H9 (cell line): ENCODE results near the gene CRB3. TPM values are rescaled to one million over a fixed set of nuclear protein-coding genes. Genes with fewer than 3 reads are reported as not detected.

Experiments used
- DNase-seq: peaks from one replicate; pipeline ENCODE4 v3.0.0-alpha.2; 2017
- H2AFZ ChIP-seq: one replicate; pipeline ENCODE4 v1.6.1; 2013; ENCODE audit warnings: mild to moderate bottlenecking, low read length, control low read depth, moderate library complexity
- H2AK5ac ChIP-seq: 2 replicates; pipeline ENCODE4 v1.6.1; 2013; ENCODE audit warnings: low read length, control low read depth, mixed read lengths; ENCODE audit not compliant: insufficient read length
- H2BK120ac ChIP-seq: one replicate; pipeline ENCODE4 v1.6.1; 2013; ENCODE audit warnings: low read depth, mild to moderate bottlenecking, low read length, control low read depth, inconsistent platforms; ENCODE audit not compliant: poor library complexity, severe bottlenecking
- H2BK12ac ChIP-seq: 2 replicates; pipeline ENCODE4 v1.6.1; 2013; ENCODE audit warnings: low read length, control low read depth, mixed read lengths, low read depth; ENCODE audit not compliant: insufficient read length
- H2BK15ac ChIP-seq: 2 replicates; pipeline ENCODE4 v1.6.1; 2013; ENCODE audit warnings: low read depth, low read length, control low read depth
- H2BK20ac ChIP-seq: one replicate; pipeline ENCODE4 v1.6.1; 2013; ENCODE audit warnings: low read depth, mild to moderate bottlenecking, low read length, control low read depth, inconsistent platforms; ENCODE audit not compliant: poor library complexity, severe bottlenecking
- H2BK5ac ChIP-seq: 2 replicates; pipeline ENCODE4 v1.6.1; 2013; ENCODE audit warnings: low read length, control low read depth, mixed read lengths; ENCODE audit not compliant: insufficient read length
- H3K14ac ChIP-seq: 2 replicates; pipeline ENCODE4 v1.6.1; 2013; ENCODE audit warnings: low read length, control low read depth; ENCODE audit not compliant: insufficient read depth
- H3K18ac ChIP-seq: 2 replicates; pipeline ENCODE4 v1.6.1; 2013; ENCODE audit warnings: low read depth, mild to moderate bottlenecking, mixed read lengths, low read length, control low read depth; ENCODE audit not compliant: insufficient read length
- H3K23ac ChIP-seq: 2 replicates; pipeline ENCODE4 v1.6.1; 2013; ENCODE audit warnings: low read length, control low read depth, mixed read lengths, low read depth; ENCODE audit not compliant: insufficient read length
- H3K23me2 ChIP-seq: 2 replicates; pipeline ENCODE4 v1.6.1; 2013; ENCODE audit warnings: low read depth, mild to moderate bottlenecking, mixed read lengths, low read length, control low read depth; ENCODE audit not compliant: insufficient read length, poor library complexity, severe bottlenecking
- H3K27ac ChIP-seq: 2 replicates; pipeline ENCODE4 v1.5.1; 2013; ENCODE audit warnings: low read length, control low read depth, mixed read lengths, low read depth; ENCODE audit not compliant: insufficient read length
- H3K27me3 ChIP-seq: 2 replicates; pipeline ENCODE4 v1.6.1; 2013; ENCODE audit warnings: low read length, control low read depth, inconsistent platforms; ENCODE audit not compliant: insufficient read depth
- H3K4ac ChIP-seq: 2 replicates; pipeline ENCODE4 v1.6.1; 2013; ENCODE audit warnings: low read depth, mild to moderate bottlenecking, control low read depth, inconsistent platforms, low read length, moderate library complexity
- H3K4me1 ChIP-seq: 2 replicates; pipeline ENCODE4 v1.6.1; 2013; ENCODE audit warnings: low read length, control low read depth, inconsistent platforms; ENCODE audit not compliant: insufficient read depth
- H3K4me2 ChIP-seq: 2 replicates; pipeline ENCODE4 v1.6.1; 2013; ENCODE audit warnings: low read length, control low read depth, mixed read lengths; ENCODE audit not compliant: insufficient read length, insufficient read depth
- H3K56ac ChIP-seq: 2 replicates; pipeline ENCODE4 v1.6.1; 2013; ENCODE audit warnings: low read depth, mild to moderate bottlenecking, mixed read lengths, low read length, control low read depth; ENCODE audit not compliant: insufficient read length
- H3K79me1 ChIP-seq: 2 replicates; pipeline ENCODE4 v1.6.1; 2013; ENCODE audit warnings: low read depth, mild to moderate bottlenecking, moderate library complexity, low read length, control low read depth, inconsistent platforms; ENCODE audit not compliant: insufficient read depth, poor library complexity, severe bottlenecking
- H3K79me2 ChIP-seq: 2 replicates; pipeline ENCODE4 v1.6.1; 2013; ENCODE audit warnings: low read length, control low read depth, inconsistent platforms; ENCODE audit not compliant: insufficient read depth
- H3K9ac ChIP-seq: 2 replicates; pipeline ENCODE4 v1.6.1; 2013; ENCODE audit warnings: low read length, control low read depth, mixed read lengths; ENCODE audit not compliant: insufficient read length; ENCODE audit errors: extremely low read depth
- H3K9me3 ChIP-seq: one replicate; pipeline ENCODE4 v1.6.1; 2013; ENCODE audit warnings: low read depth, low read length, inconsistent platforms; ENCODE audit not compliant: control insufficient read depth
- H3T11ph ChIP-seq: one replicate; pipeline ENCODE4 v1.6.1; 2013; ENCODE audit warnings: mild to moderate bottlenecking, low read length, control low read depth, inconsistent platforms
- H4K20me1 ChIP-seq: one replicate; pipeline ENCODE4 v1.6.1; 2013; ENCODE audit not compliant: control insufficient read depth, insufficient read length, insufficient read depth
- H4K5ac ChIP-seq: 2 replicates; pipeline ENCODE4 v1.6.1; 2013; ENCODE audit warnings: low read depth, mild to moderate bottlenecking, mixed read lengths, low read length, control low read depth; ENCODE audit not compliant: insufficient read length
- H4K8ac ChIP-seq: replicated peaks from 2 replicates; pipeline ENCODE4 v1.6.1; 2013; ENCODE audit warnings: low read length, control low read depth, mixed read lengths, low read depth; ENCODE audit not compliant: insufficient read length
- H4K91ac ChIP-seq: 2 replicates; pipeline ENCODE4 v1.6.1; 2013; ENCODE audit warnings: low read depth, mild to moderate bottlenecking, moderate library complexity, mixed read lengths, low read length, control low read depth; ENCODE audit not compliant: insufficient read length
- H3K27ac Mint-ChIP-seq, 3 experiments: 2 replicates in 2 of 3; 3 replicates in 1 of 3; pipeline ENCODE4 v1.8.0; 2020 to 2021; ENCODE audit warnings: mixed read lengths in 3 of 3, mild to moderate bottlenecking in 1 of 3, moderate library complexity in 1 of 3
- H3K27me3 Mint-ChIP-seq: 2 replicates; pipeline ENCODE4 v1.8.0; 2021; ENCODE audit warnings: low read depth, mild to moderate bottlenecking, moderate library complexity, mixed read lengths
- H3K36me3 Mint-ChIP-seq, 3 experiments: 2 replicates in 2 of 3; 3 replicates in 1 of 3; pipeline ENCODE4 v1.8.0; 2020 to 2021; ENCODE audit warnings: low read depth in 3 of 3, mixed read lengths in 3 of 3; ENCODE audit not compliant: insufficient read depth in 1 of 3
- H3K4me1 Mint-ChIP-seq, 2 experiments: 2 replicates each; pipeline ENCODE4 v1.8.0; 2020; ENCODE audit warnings: mixed read lengths in 2 of 2
- H3K4me3 Mint-ChIP-seq, 2 experiments: 2 replicates in 1 of 2; 3 replicates in 1 of 2; pipeline ENCODE4 v1.8.0; 2020 to 2021; ENCODE audit warnings: mild to moderate bottlenecking in 2 of 2, mixed read lengths in 2 of 2, moderate library complexity in 1 of 2
- H3K9me3 Mint-ChIP-seq, 2 experiments: 2 replicates in 1 of 2; 3 replicates in 1 of 2; pipeline ENCODE4 v1.8.0; 2020; ENCODE audit warnings: mild to moderate bottlenecking in 2 of 2, mixed read lengths in 2 of 2, moderate library complexity in 1 of 2
- WGBS: extraction: QIAGEN DNeasy Blood & Tissue Kit; methylation state at CpG from one replicate; pipeline ENCODE4 v1.1.7; 2013; ENCODE audit warnings: missing lambda C conversion rate, low lambda C conversion rate, mixed read lengths; ENCODE audit not compliant: insufficient read length; ENCODE audit errors: extremely low coverage; 5-methylcytosine and 5-hydroxymethylcytosine counted together
- total RNA-seq: library from RNA; stranded (reverse); gene quantifications from 2 replicates; pipeline ENCODE4 v1.2.1, GENCODE V29; 2021
- TF ChIP-seq, protein P1 (sequence below): fragments of 200-600 bp; sonication (generic); conservative IDR thresholded peaks from 3 replicates; pipeline ENCODE4 v1.8.0; 2021; ENCODE audit warnings: antibody characterized with exemption, mild to moderate bottlenecking

Gene CRB3
- total RNA-seq, 1 experiment from 2014 or later: 32.1 TPM

DNA sequence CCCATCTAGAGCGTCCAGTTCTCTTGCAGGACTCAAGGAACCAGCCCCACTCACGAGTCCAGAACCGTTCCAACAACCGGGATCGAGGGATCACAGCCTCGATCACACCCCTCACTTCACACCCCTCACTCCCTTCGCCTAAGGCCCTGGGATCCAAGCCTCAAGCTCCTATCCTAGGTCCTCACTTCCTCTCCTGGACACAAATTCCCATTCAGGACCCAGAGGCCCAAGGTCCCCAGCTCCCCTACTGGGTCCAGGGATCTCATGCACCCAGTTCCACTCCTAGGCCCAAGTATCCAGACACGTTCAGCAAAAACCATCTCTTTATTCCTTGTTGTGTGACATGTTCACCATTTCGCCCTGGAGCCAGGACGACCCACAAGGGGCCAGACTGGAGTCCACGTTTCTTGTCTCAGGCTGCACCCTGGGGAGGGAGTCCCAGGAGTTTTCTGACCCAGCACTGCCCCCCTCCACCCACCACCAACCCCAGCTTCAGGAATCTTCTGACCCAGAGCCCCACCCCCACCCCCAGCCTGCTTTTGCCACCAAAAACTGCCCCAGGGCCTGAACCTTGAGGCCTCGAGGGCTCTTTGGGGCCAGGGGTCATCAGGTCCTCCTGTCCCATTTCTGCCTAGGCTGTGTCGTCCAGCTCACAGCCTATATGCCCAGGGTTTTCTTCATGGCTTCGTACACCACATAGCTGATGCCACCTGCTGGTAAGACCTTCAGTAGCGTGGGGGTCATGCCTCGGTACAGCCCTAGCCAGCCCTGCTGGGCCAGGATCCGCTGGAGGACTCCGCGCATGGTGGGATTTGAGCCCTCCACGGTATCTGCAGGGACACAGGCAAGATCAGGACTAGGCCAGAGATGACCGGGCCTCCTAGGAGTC is 38.1 kb upstream of the CRB3 start:
- no peak overlapping the region for H2BK20ac ChIP-seq
- H3K79me1 ChIP-seq: peaks cover 3% of the 10 kb centered on the region
- no peaks in the 10 kb centered on the region for H3K4me1 ChIP-seq
- H3K9me3 Mint-ChIP-seq: peaks cover 6 to 8% of the 10 kb centered on the region in 2 experiments
- no peak overlapping the region for H3K9ac ChIP-seq
- H3K4me3 Mint-ChIP-seq: peak overlapping the region; percentile 68 to 82
- peaks cover 20% of the 10 kb centered on the region for H3K27me3 Mint-ChIP-seq
- no peak overlapping the region for H3K27ac ChIP-seq
- peak overlapping the region; percentile 60 for H3K18ac ChIP-seq
- no peak overlapping the region for H3T11ph ChIP-seq
- no peak overlapping the region for H3K4me2 ChIP-seq
- H3K23ac ChIP-seq: no peak overlapping the region
- H3K9me3 ChIP-seq: no peaks in the 10 kb centered on the region
- H4K8ac ChIP-seq: no peak overlapping the region
- H3K56ac ChIP-seq: no peak overlapping the region
- peaks cover 31% of the 10 kb centered on the region for H3K79me2 ChIP-seq
- H4K5ac ChIP-seq: no peak overlapping the region
- no peak for DNase-seq
- H3K27me3 ChIP-seq: no peaks in the 10 kb centered on the region
- H2BK5ac ChIP-seq: no peak overlapping the region
- H2BK15ac ChIP-seq: no peak overlapping the region
- no peak overlapping the region for H3K14ac ChIP-seq
- no peak overlapping the region for H2BK12ac ChIP-seq
- peaks cover 10 to 20% of the 10 kb centered on the region in 2 experiments for H3K4me1 Mint-ChIP-seq
- H3K4ac ChIP-seq: no peak overlapping the region
- H4K91ac ChIP-seq: no peak overlapping the region
- no peak overlapping the region for H2BK120ac ChIP-seq
- TF ChIP-seq, protein P1, sequence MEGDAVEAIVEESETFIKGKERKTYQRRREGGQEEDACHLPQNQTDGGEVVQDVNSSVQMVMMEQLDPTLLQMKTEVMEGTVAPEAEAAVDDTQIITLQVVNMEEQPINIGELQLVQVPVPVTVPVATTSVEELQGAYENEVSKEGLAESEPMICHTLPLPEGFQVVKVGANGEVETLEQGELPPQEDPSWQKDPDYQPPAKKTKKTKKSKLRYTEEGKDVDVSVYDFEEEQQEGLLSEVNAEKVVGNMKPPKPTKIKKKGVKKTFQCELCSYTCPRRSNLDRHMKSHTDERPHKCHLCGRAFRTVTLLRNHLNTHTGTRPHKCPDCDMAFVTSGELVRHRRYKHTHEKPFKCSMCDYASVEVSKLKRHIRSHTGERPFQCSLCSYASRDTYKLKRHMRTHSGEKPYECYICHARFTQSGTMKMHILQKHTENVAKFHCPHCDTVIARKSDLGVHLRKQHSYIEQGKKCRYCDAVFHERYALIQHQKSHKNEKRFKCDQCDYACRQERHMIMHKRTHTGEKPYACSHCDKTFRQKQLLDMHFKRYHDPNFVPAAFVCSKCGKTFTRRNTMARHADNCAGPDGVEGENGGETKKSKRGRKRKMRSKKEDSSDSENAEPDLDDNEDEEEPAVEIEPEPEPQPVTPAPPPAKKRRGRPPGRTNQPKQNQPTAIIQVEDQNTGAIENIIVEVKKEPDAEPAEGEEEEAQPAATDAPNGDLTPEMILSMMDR: peak; percentile 26; the same call in 1 of the 3 replicates
- peak overlapping the region in 1 of 3 experiments; percentile 88; a peak in 2 of 7 replicates for H3K27ac Mint-ChIP-seq
- peaks cover 13 to 34% (median 27%) of the 10 kb centered on the region in 3 experiments for H3K36me3 Mint-ChIP-seq
- H2AFZ ChIP-seq: no peak overlapping the region
- no peaks in the 10 kb centered on the region for H4K20me1 ChIP-seq
- peaks cover 4% of the 10 kb centered on the region for H3K23me2 ChIP-seq
- whole genome bisulfite sequencing: no CpG with 5 or more reads among the region's 21 CpGs
- no peak overlapping the region for H2AK5ac ChIP-seq
